NCI-H2029 treated with DMSO at 0.1 percent for 48 hours (cell line): Measurements from ENCODE around the gene ATP6V1A.

ENCODE experiments used
- DNase-seq: peaks from one replicate; lab custom pipeline; 2025; lab: John Stamatoyannopoulos, UW

The ATP6V1A gene

DNA sequence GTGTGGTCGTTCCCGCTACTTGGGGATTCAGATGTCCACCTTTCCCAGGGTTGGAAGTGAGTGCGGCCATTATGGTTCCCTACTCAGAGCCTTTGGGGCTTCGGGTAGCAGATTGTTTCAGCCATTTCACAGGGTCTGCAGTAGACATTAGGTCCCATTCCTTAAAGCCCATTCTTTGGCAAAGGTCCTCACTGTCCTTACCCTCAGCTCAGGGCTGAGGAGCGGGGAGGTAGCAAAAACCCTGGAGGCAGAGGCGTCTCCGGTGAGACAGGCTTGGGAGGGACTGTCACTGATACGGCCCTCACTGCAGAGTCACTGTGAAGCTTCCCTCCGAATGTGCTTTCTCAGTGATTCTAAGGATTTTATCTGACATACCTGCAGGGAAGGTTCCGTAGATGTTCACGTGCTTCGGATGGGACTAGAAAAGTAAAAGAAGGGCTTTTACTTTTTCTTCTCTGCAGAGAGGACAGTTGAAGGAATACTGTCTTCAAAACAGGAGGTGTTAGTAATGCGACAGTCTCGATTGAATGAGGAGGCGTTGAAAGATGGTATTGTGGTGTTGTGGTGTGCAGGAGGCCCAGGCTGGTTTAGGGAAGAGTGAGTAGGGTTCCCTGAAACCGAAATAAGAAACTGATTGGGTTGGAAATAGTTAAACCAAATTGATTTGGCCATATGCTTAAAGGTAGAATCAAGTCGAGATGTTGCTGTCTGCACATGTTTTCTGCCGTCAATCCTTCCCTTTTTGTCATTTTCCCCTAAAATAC, 630 bp downstream of the ATP6V1A start:
- DNase-seq = no peak

DNA sequence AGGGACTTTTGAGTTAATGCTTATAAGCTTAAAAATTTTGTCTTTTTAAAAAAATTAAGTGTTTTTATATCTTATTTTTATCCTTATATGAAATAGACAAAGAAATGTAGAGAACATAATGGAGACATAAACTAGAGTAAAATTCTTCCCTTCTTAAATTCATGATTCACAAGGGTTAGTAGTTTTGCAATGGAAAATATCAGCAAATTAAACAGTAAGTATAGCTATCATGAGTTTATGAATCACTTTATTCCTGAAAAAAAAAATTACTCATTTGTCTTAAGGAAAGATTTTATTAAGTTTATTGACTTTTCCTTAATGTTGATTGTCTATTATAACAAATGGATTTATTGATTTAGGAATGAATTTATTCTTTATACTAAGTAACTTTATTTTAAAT, 4.3 kb downstream of the ATP6V1A start:
- no peak for DNase-seq

GRCh38 chr3:113753376-113753985, 6.6 kb downstream of the ATP6V1A start:
- DNase-seq = no peak

DNA sequence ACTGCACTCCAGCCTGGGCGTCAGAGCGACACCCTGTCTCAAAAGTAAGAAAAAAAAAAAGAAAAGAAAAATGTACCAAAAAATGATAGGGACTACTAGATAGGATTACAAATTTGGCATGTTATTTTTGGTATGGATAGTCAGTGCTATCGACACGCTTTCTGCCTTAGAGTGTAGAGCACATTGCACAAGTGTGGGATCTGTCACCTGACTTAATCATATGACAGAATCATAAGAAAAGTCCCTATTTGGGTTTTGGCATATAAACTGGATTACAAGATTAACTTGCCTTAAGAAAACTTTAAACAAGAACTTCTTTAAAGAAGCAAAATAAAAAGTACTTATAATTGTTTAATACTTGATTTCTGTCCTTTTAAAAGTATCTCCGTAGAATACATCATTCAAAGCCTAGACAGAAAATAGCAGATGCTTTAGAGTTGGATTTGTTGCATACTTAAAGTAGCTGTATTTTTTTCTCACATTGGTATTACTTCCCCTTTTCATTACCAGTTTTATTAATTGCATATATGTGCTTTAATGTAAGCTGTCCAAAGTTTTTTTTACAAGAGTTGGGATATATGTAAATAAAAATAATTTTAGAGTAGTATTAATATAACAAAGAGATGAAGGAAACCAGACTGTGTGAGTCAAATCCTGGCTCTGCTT, 7.8 kb downstream of the ATP6V1A start:
- DNase-seq = no peak

GRCh38 chr3:113758389-113759024, 11.7 kb downstream of the ATP6V1A start:
- no peak for DNase-seq

DNA sequence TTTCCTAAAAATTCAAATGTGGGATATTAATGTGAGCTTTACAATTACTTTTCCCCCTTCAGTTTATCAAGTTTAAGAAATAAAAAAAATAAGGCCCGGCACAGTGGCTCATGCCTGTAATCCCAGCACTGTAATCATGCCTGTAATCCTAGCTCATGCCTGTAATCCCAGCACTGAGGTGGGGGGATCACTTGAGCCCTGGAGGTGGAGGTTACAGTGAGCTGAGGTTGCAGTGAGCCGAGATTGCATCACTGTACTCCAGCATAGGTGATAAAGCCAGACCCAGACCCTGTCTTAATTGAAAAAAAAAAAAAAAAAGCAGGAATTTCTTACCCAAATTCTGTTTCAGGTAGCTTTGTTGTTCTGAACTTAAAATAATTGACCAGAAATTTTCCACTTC, 17.9 kb downstream of the ATP6V1A start:
- DNase-seq = no peak

GRCh38 chr3:113769551-113769950, 22.7 kb downstream of the ATP6V1A start:
- DNase-seq = no peak

DNA sequence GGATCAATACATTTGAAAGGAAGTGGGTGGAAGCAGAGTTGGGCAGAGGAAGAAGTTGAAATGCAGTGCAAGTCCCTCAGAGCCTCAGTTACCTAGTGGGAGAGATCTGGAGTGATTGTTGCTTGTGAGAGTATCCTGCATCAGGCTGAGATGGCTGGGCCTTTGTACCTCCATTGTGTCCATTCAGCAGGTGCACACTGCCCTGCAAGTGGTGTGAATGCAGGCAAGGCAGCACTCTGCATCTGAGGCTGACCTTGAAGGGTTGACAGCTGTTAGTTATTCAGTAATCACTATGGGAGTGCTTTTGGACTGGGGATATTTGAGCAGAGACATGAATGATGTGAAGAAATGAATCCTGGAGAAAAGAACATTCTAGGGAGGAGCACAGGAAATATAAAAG, 25.2 kb downstream of the ATP6V1A start:
- no peak for DNase-seq

DNA sequence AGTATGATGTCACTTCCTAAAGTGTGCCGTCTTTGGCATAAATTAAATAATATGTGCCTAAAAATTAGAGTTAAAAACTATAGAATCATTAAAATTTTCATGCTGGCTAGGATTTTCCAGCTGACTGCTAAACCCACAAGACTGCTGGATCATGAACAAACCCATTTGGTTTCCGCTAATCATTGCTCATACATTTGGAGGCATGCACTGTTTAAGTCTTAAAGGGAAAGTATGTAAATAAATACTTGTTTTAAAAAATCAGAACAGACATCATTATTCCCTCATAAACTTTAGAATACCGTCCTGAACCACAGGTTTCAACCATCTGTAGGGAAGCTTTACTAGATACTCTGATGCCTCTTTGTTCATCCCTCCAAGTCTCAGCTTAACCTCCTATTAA, 26.5 kb downstream of the ATP6V1A start:
- DNase-seq = no peak

GRCh38 chr3:113775516-113775915, 28.7 kb downstream of the ATP6V1A start:
- no peak for DNase-seq

- no peak for DNase-seq
These were observed 29.7 kb downstream of the ATP6V1A start for GRCh38 chr3:113776564-113776963.

DNA sequence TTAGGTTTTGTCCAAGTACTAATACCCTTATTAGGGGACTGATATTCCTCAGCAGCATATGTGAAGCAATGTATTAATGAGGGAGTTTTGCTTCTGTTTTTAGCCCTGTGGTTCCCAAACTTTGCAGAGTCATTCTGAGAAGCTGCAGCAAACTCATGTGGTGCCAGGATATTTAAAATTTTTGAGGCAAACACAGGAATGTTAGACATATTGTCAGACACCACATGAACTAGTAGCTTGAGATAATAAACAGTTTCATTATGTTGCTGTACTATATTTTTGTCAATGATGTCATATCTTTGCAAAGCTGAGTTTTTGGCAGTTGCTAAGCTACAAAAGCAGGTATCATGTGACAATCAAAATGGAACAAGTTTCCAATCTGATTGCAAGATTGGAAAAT, 36.6 kb downstream of the ATP6V1A start:
- DNase-seq = no peak

GRCh38 chr3:113783980-113784379, 37.1 kb downstream of the ATP6V1A start:
- no peak for DNase-seq

- DNase-seq = no peak
These were observed 44.5 kb downstream of the ATP6V1A start for GRCh38 chr3:113791381-113791780.

DNA sequence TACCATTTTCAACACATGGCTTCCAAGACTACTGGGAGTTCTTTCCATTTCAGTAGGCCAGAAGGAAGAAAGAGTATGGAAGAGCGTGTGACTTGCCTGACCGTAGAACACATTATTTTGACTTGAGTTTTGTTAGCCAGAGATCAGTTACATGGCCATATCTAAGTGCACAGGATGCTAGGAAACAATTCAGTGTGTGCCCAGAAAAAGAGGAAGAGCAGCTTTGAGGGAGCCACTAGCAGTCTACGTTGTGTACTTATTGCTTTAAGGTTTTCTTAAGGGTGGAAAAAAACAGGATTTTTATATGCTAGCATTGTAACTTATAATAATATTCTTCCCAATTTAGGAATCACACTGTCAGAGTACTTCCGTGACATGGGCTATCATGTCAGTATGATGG, 47.7 kb downstream of the ATP6V1A start:
- no peak for DNase-seq

DNA sequence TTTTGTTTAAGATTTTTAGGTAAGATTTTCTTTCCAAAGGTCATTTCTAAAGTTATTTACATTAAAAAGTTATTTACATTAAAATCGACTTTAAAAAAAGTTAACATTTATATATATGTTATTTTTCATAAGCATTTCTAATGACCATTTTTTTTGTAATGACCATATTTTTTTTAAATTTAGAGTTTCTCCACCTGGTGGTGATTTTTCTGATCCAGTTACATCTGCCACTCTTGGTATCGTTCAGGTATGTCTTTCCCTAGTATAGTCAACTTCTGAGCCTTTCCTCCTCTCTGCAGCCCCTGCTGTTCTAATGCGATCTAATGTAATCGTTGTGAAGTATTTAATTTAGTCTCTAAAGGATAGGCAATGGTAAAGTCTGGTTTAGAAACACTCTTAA, 48.9 kb downstream of the ATP6V1A start:
- DNase-seq = no peak

GRCh38 chr3:113802795-113803455, 56.1 kb downstream of the ATP6V1A start:
- DNase-seq = no peak

GRCh38 chr3:113804661-113805060, 57.8 kb downstream of the ATP6V1A start:
- DNase-seq = no peak

- DNase-seq = no peak
These were observed 58.4 kb downstream of the ATP6V1A start for GRCh38 chr3:113805249-113805648.

DNA sequence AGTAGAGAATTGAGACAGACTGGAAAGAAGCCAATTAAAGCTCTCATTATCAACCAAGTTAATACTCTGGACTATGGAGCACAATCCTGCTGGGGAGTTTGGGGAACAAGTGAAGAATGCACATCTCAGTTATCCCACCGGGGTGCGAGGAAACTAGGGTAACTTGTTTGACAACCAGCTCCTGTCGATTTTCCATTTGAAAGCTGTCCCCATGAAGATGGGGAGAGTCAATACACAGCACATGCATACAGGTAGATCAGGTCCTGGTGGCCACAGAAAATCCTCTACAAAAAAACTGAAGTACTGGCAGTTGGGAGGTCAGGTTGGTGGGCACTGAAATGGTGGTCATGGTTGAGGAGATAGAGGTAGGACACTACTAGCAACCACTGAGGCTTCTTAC, 66.0 kb downstream of the ATP6V1A start:
- no peak for DNase-seq

GRCh38 chr3:113819866-113820265, 73.0 kb downstream of the ATP6V1A start:
- DNase-seq = no peak

- no peak for DNase-seq
These were observed 78.3 kb downstream of the ATP6V1A start for GRCh38 chr3:113825090-113825489.
